Spleen (tissue), 7 donors: ENCODE data around the gene FUT8.

ENCODE experiments used
- POLR2A ChIP-seq, 3 donors: fragments of 450-650 bp; IDR thresholded peaks; one replicate each; pipeline ENCODE4 v1.5.1; 2017; ENCODE audit warnings: antibody characterized with exemption in 3 of 3, mild to moderate bottlenecking in 1 of 3
- POLR2AphosphoS5 ChIP-seq, 3 donors: sonication (generic); formaldehyde crosslinking; IDR thresholded peaks; one replicate each; pipeline ENCODE4 v1.5.1; 2017; ENCODE audit warnings: antibody characterized with exemption in 3 of 3
- TF ChIP-seq, protein P1 (sequence below), 11 experiments: fragments of 200-600 bp in 7 of 11; fragments of 450-650 bp in 4 of 11; sonication (generic) in 4 of 11; IDR thresholded peaks in 8 of 11; conservative IDR thresholded peaks in 3 of 11; 1 replicate in 7 of 11; 2 replicates in 4 of 11; pipeline versions ENCODE4 v1.4.0 to v1.8.0; 2016 to 2021; ENCODE audit warnings: antibody characterized with exemption in 11 of 11, inconsistent platforms in 4 of 11, mild to moderate bottlenecking in 1 of 11
- donor health status: DM: no; HTN: no; CAD: no; lungs with moderate emphysema.
- donor health status: DM: no; HTN: no; CAD: no.
- donor health status: DM: no; HTN: no; CAD: no.

DNA sequence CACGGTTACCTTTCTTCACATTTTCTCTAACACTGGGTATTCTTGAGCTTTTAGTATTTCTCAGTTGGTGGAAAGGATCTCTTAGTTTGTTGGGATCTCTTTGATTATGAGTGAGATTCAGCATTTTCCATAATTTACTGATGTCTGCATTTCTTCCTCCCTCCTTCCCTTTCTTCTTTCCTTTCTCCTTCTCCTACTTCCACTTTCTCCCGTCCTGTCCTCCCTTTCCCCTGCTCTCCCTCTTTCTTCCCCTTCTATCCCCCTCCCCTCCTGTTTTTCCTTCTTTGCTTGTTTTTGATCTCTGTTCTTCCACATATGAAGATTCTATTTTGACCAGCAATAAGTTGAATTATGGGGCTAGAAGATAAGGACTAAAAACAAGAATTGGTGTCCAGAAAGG, 66.9 kb downstream of the FUT8 start:
- TF ChIP-seq, protein P1, sequence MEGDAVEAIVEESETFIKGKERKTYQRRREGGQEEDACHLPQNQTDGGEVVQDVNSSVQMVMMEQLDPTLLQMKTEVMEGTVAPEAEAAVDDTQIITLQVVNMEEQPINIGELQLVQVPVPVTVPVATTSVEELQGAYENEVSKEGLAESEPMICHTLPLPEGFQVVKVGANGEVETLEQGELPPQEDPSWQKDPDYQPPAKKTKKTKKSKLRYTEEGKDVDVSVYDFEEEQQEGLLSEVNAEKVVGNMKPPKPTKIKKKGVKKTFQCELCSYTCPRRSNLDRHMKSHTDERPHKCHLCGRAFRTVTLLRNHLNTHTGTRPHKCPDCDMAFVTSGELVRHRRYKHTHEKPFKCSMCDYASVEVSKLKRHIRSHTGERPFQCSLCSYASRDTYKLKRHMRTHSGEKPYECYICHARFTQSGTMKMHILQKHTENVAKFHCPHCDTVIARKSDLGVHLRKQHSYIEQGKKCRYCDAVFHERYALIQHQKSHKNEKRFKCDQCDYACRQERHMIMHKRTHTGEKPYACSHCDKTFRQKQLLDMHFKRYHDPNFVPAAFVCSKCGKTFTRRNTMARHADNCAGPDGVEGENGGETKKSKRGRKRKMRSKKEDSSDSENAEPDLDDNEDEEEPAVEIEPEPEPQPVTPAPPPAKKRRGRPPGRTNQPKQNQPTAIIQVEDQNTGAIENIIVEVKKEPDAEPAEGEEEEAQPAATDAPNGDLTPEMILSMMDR (IDR thresholded peaks at IDR 0.05 in 8 of 11, conservative IDR thresholded peaks at IDR 0.05 in 3 of 11), result no peak
- no peak for TF ChIP-seq POLR2AphosphoS5 (IDR thresholded peaks at IDR 0.05)
- TF ChIP-seq POLR2A (IDR thresholded peaks at IDR 0.05), result no peak
